SJCRH30 (cell line): ENCODE measurements around the gene PHTF1. TPM values are rescaled to one million over a fixed set of nuclear protein-coding genes. Genes with fewer than 3 reads are reported as not detected.

ENCODE experiments used
- DNase-seq, 2 experiments: peaks; one replicate each; pipeline ENCODE4 v3.0.0-alpha.2; 2015 to 2020
- H3K27ac ChIP-seq: fragments of 250-450 bp; sonication (Bioruptor Pico); 2 replicates; pipeline ENCODE4 v1.5.1; 2020; ENCODE audit warnings: mild to moderate bottlenecking, moderate library complexity
- H3K27me3 ChIP-seq: fragments of 250-450 bp; sonication (Bioruptor Pico); 2 replicates; pipeline ENCODE4 v1.5.1; 2020; ENCODE audit warnings: mild to moderate bottlenecking, moderate library complexity
- H3K36me3 ChIP-seq: fragments of 250-450 bp; sonication (Bioruptor Pico); 2 replicates; pipeline ENCODE4 v1.5.1; 2020; ENCODE audit warnings: mild to moderate bottlenecking, moderate library complexity
- H3K4me1 ChIP-seq: fragments of 250-450 bp; sonication (Bioruptor Pico); 2 replicates; pipeline ENCODE4 v1.5.1; 2020; ENCODE audit warnings: mild to moderate bottlenecking, moderate library complexity
- H3K4me3 ChIP-seq: fragments of 250-450 bp; sonication (Bioruptor Pico); 2 replicates; pipeline ENCODE4 v1.5.1; 2020; ENCODE audit warnings: mild to moderate bottlenecking, moderate library complexity
- H3K9me3 ChIP-seq: fragments of 250-450 bp; sonication (Bioruptor Pico); replicated peaks from 2 replicates; pipeline ENCODE4 v1.5.1; 2020; ENCODE audit warnings: mild to moderate bottlenecking, moderate library complexity
- total RNA-seq: library from RNA; depleted of rRNA; stranded (reverse); fragments of >200 nt; shearing (Covaris generic); gene quantifications from 2 replicates; pipeline ENCODE4 v1.2.3, GENCODE V29; 2014; rRNA removed

Gene PHTF1
- total RNA-seq, 1 experiment from 2014 or later, result 38.0 TPM

- DNase-seq, result no peak
- H3K27me3 ChIP-seq, result no peaks in the 10 kb centered on the region
- H3K27ac ChIP-seq, result no peak overlapping the region
- H3K4me3 ChIP-seq, result no peak overlapping the region
- H3K9me3 ChIP-seq, result no peaks in the 10 kb centered on the region
- no peaks in the 10 kb centered on the region for H3K4me1 ChIP-seq
- H3K36me3 ChIP-seq, result no peaks in the 10 kb centered on the region
These were observed 102.2 kb downstream of the PHTF1 start for GRCh38 chr1:113657126-113657525.

- H3K27me3 ChIP-seq, result no peaks in the 10 kb centered on the region
- no peak overlapping the region for H3K4me3 ChIP-seq
- H3K27ac ChIP-seq, result no peak overlapping the region
- H3K4me1 ChIP-seq, result no peaks in the 10 kb centered on the region
- H3K36me3 ChIP-seq, result no peaks in the 10 kb centered on the region
- no peak for DNase-seq
- H3K9me3 ChIP-seq, result no peaks in the 10 kb centered on the region
These were observed 104.4 kb downstream of the PHTF1 start for GRCh38 chr1:113654883-113655282.

- Histone ChIP-seq H3K27me3 (no peaks in the 10 kb centered on the region), H3K9me3 (no peaks in the 10 kb centered on the region), H3K27ac (no peak overlapping the region), H3K4me1 (no peaks in the 10 kb centered on the region), H3K36me3 (no peaks in the 10 kb centered on the region), H3K4me3 (no peak overlapping the region)
- no peak for DNase-seq
These were observed 105.5 kb downstream of the PHTF1 start for GRCh38 chr1:113653741-113654140.

- H3K27me3 ChIP-seq, result no peaks in the 10 kb centered on the region
- H3K9me3 ChIP-seq, result no peaks in the 10 kb centered on the region
- H3K27ac ChIP-seq, result no peak overlapping the region
- DNase-seq, result no peak
- no peak overlapping the region for H3K4me3 ChIP-seq
- H3K4me1 ChIP-seq, result no peaks in the 10 kb centered on the region
- H3K36me3 ChIP-seq, result no peaks in the 10 kb centered on the region
These were observed 106.5 kb downstream of the PHTF1 start for GRCh38 chr1:113652771-113653170.

- no peaks in the 10 kb centered on the region for H3K9me3 ChIP-seq
- H3K4me3 ChIP-seq, result no peak overlapping the region
- no peaks in the 10 kb centered on the region for H3K4me1 ChIP-seq
These were observed 110.8 kb downstream of the PHTF1 start for GRCh38 chr1:113648478-113648877.

GRCh38 chr1:113647164-113647563 is 112.1 kb downstream of the PHTF1 start:
- no peak overlapping the region for H3K27ac ChIP-seq
- no peak overlapping the region for H3K4me3 ChIP-seq
- H3K4me1 ChIP-seq, result no peaks in the 10 kb centered on the region
- H3K27me3 ChIP-seq, result no peaks in the 10 kb centered on the region
- no peaks in the 10 kb centered on the region for H3K36me3 ChIP-seq
- no peaks in the 10 kb centered on the region for H3K9me3 ChIP-seq
- DNase-seq, result no peak

More at GRCh38 chr1:113648478-113648877, 110.8 kb downstream of the PHTF1 start:
- no peaks in the 10 kb centered on the region for H3K27me3 ChIP-seq
- no peak for DNase-seq
- no peak overlapping the region for H3K27ac ChIP-seq
- H3K36me3 ChIP-seq, result no peaks in the 10 kb centered on the region

Other genes starting within 250 kb of the PHTF1 start
- 16.6 and 18.5 TPM in 2 replicates for gene RSBN1, start 53.0 kb upstream of the PHTF1 start, total RNA-seq
- gene PTPN22, start 112.2 kb upstream of the PHTF1 start, total RNA-seq, result 1.4 and 2.0 TPM in 2 replicates
- 0.18 and 1.2 TPM in 2 replicates for gene BCL2L15, start 128.1 kb upstream of the PHTF1 start, total RNA-seq
- gene AP4B1, start 145.3 kb upstream of the PHTF1 start, total RNA-seq, result 11.7 and 14.3 TPM in 2 replicates
- gene DCLRE1B, start 145.8 kb upstream of the PHTF1 start, total RNA-seq, result 23.7 and 25.3 TPM in 2 replicates
- gene HIPK1, start 169.8 kb upstream of the PHTF1 start, total RNA-seq, result 55.6 and 56.3 TPM in 2 replicates
- 96.5 and 104 TPM in 2 replicates for gene OLFML3, start 220.0 kb upstream of the PHTF1 start, total RNA-seq